T-helper 1 cell (primary cell): ENCODE measurements around the gene MTHFS.
A peak's percentile ranks its signal among the peaks of the same experiment; 100 is the strongest.

ENCODE experiments used
- DNase-seq, 5 donors: peaks; one replicate each; pipeline ENCODE4 v3.0.0-alpha.2; 2012 to 2020

MTHFS gene

DNA sequence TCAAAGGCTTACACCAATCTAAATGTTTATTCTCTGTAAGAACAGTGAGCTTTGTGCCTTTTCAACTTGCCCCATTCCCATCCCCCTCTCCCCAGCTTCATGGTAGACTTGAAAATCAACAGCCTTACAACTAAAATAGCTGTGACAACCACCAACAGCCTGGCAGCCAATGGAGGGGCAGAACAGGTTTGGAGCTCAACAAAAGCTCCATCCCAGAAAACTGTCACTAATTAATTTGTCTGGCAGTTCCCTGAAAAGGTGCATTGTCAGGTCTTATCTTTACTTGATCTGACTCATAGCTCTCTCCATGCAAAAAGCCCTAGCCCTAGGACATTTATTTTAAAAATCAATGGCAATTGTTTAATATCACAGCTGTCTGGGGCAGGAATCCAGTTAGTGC is 22.6 kb downstream of the MTHFS start:
- DNase-seq, result no peak

DNA sequence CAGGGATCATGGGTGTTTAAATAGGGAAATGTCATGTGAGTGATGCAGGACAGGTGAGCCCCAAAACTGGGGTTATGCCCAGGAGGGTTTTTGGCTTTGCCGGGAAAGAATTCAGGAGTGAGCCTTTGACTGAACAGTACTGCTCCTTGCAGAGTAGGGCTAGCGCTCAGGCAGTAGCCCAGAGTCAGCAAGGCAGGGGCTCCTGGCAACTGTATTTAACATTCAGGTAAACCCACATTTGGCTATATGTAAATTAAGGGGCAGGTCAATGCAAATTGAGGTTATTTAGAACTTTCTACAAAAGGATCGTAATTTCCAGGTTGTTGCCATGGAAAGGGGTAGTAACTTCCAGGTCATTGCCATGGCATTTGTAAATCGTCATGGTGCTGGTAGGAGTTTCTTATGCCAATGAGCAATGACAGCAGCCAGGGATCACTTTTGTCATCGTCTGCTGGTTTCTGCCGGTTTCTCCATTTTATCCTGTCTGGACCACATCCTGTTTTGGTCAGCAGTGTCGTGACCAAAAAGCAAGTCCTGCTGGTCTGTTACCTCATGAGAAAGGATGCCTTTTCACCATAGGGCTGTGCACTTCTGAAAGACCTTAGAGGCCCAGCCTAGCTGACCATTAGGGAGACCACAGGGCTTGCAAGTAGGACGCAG is 24.3 kb downstream of the MTHFS start:
- DNase-seq, result peak in 4 of 5 donors; percentile 13 to 47 (median 45)

DNA sequence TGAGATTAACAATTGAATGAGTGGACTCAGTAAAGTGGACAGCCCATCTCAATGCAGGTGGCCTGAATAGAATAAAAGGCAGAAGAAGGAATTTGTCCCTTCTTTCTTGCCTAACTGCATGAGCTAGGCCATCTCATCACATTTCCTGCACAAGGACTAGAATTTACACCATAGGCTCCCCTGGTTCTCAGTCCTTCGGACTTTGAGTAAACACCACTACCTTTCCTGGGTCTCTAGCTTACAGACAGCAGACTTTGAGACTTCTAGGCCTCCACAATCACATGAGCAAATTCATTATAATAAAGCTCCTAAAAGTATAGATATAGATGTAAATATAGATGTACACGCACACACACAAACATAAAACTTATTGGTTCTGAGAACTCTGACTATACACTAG is 28.3 kb downstream of the MTHFS start:
- no peak for DNase-seq

DNA sequence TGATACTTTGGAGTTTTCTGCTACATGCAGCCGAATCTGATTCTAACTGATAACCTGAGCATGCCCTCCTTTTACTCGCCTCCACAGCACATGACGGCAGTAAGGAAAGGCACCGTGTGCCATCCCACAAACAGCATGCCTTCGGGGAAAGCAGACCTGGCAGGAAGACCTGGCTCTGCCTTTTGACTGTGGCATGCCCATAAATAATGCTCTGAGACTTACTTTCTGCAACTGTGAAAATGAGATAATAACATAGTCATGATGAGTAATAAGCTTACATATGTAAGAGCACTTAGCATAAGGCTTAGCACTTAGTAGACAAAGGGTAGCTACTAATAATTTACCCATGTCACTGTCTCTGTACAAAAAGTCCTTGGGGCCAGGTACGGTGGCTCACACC is 32.9 kb downstream of the MTHFS start:
- no peak for DNase-seq

DNA sequence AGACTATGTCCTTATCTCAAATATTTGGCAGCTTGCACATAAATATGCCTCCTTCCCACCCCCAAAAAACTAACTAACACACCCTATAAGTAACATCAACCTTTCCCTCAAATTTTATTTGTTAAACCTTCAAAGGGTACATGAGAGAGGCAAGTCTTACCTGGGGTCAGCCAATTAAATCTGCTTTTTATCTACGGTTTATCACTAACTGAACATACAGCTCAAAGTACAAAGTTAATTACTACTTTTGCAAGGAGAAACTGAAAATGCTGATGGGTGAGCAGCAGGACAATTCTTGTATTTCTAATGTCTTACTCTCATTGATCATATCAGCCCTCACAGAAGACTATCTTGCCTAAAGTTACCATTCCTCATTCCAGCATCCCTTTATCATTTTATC is 34.6 kb downstream of the MTHFS start:
- no peak for DNase-seq

DNA sequence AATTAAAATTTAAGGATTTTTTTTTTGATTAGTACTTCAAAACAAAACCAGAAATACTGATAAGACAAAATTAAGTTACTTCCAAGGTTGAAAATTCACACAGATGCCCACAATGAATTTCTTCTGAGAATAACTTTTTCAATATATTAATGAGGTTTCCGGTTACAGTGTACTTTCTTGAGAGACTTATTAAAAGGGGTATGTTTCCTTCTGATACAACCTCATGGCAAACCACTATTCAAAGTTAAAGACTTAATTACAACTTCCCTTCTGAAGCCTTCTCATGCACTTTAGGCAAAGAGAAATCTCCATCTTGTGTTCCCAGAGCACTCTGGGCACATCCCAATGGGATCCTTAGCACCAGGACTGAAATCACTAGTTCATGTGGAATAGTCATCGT is 36.2 kb downstream of the MTHFS start:
- DNase-seq, result no peak

DNA sequence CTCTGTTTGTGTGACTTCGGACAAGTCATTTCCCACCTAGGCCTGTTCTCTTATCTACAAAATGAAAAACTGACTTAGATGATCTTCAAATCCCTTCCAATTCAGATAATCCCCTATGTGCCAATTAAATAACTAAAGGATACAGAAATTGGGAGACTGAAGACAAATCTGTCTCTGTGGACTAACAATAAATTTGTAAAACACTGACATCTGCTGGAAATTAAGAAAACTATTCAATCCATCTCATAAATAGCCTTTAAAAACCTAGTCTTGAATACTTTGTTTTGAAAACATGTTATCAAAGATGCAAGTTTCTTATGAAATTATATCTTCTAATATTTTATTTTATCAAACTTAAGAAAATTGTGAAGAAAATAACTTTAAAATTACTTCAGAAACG is 38.3 kb downstream of the MTHFS start:
- DNase-seq, result no peak

DNA sequence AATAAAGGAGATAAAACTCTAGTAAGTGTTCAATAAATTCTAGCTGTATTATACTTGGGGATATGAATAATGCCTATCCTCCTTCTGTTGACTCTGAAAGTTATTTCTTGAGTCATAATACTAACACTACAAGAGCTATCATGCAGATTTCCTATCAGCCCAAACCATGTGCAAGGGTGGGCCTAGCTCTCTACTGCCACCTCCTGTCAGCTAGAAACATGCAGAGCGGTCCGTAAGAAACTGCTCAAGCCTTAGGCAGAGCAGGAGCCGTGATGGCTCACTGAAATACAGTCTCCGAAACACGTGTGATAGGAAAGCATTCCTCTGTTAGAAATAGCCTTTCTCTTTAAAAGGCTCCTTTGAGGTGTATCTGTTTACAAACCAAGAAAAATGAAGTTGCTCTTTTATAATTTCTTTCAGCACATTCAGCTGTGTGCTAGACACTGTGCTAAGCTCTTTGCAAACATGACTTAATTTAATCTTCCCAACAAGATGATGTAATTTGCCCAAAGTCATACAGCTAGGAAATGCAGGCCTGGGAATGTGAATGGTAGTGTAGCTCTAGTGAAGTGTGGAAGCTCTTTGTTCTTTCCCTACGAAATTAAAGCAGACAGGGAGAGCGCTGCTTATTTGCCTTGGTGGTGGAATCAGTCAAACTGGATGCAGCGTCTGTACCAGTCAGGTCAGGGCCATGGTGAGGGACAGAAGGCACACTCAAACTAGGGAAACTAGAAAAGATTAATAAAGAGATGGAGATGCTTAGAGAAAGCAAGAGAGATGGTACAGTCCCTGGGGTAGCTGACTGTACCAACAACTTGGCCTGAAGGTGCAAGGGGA is 43.1 kb downstream of the MTHFS start:
- DNase-seq, result peak in 4 of 5 donors; percentile 24 to 68 (median 33)

DNA sequence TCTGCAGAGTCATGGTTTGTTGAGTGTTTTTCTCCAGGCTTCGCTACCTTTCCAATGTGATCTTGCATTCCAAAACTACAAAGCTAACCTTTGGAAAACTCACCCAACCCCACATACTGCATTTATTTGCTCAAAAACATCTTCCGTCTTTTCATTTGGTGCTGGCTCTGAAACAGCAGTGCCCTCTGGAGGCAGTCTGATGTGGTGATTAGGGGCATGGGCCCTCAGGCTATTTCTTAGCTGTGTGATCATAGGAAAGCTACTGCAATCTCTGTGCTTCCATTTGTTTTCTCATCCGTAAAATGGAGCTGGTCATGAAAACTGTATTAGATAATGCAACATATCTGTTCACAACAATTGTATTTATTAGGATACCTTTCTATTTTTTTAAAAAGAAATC is 47.0 kb downstream of the MTHFS start:
- DNase-seq, result no peak

DNA sequence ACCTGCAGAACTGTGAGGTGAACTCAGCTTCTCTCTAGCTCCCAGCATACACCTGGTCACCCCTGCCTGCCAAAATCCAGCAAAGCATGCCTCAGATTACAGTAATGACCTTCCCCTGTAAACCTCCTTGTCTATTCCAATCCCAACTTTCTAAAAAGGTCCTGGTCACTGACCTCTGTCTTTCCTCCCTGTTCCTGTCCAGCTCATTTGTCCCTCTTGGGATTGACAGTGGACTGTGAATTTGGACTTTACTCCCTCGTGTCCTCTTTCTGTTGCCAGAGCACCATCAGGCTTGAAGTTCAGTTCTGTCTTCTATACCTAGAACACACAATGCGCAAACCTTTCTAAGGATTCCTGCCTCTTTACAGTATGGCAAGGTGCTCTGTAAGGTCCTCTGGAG is 50.3 kb downstream of the MTHFS start:
- no peak for DNase-seq

DNA sequence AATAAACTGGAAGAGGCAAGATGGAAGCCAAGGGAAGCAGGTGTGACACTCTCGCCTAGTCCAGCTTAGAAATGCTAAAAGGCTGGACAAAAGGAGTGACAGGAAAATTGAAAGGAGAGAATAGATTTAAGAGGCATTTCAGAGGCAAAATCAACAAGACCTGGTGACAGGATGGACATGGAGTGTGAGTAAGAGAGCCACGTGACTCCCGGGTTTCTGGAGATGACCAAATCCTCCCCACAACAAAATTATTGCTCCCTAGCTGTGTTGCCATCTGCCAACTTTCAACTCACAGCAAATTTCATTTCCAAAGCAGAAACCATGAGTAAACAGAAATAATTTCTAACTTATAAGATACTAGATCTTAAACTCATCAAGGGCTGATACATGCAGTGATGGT is 52.6 kb downstream of the MTHFS start:
- no peak for DNase-seq

DNA sequence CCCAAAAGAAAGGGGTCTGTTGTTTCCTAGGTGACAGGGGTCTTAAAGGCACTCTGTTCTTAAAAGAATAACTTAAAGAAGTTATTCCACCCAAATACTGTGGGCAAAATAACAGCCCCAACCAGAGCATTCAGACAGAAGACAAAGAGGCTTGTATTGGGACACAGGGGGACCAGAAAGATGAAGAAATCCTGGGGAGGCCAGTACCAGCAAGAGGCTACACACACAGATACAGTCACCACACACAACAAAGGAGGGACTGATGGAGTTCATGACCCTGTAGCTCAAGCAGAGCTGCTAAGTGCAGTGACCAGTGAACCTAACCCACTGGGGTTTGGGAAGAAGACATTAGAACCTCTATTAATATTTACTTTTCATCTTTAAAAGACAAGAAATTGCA is 59.0 kb downstream of the MTHFS start:
- no peak for DNase-seq

DNA sequence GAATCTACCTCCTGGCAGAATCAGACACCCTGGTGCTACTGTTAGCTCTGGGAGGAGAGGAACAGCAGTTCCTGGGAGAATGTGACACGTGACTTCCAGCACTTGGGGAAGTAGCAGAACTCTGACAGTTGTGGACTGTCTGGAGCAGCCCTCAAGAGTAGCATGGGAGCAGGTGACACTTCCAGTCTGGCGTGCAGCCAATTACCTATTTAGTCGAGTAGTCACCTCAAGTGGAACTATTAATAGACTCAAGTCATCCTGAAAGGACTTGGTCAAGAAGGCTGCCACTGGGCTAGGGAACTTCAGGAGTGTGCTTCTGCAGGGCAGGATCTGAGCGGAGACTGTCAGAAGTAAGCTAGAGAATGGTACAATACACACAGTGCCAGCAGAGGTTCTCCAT is 62.3 kb downstream of the MTHFS start:
- no peak for DNase-seq

DNA sequence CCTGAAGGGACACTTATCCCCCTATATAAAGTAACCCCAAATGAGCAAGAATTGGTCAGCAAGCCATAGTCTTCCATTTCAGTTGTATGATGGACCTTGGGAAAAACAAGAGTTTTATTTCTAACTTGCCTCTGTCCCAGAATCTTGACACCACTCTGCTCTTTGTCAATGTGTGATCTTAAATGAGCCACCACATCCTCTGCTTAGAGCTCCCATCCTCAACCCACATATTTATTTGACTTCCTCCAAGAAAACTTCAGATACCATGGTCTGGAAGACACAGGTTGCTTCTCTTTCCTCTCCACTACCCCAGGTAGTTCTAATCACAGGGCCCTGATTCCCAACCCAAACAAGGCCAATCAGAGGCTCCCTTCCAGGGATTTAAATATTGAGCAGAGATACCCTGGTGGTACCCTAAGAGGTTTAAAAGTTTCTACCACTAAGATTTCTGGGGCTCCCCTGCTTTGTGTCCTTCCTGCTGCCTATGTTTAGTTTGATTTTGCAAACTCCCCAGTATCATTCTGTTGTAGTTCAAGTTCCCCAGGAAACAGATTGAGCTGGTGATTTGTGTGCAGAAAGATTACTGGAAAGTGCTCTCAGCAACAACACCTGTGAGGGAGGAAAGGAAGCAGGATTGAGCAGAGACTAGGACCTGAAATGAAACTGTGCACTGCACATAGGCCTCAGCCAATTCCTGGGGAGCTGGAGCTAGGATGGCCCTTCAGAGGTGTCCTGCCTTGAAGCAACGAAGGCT is 64.3 kb downstream of the MTHFS start:
- DNase-seq, result no peak

DNA sequence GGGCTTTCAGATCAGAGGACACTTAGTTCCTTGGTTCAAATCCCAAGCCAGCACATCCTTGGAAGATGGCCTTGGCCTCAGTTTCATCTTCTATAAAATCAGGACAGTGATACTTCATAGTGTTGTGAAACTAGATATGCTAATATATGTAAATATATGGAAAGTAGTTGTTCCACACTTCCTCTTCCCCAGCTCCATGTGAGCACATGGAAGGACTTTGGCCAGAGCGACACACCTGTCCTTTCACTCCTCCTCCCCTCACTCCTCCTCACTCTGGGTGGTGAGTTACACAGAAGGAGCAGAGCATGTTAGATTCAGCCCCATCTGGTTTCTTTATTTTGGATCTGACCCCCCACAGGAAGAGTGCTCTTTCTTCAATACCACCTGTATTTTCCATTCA is 65.2 kb downstream of the MTHFS start:
- no peak for DNase-seq

DNA sequence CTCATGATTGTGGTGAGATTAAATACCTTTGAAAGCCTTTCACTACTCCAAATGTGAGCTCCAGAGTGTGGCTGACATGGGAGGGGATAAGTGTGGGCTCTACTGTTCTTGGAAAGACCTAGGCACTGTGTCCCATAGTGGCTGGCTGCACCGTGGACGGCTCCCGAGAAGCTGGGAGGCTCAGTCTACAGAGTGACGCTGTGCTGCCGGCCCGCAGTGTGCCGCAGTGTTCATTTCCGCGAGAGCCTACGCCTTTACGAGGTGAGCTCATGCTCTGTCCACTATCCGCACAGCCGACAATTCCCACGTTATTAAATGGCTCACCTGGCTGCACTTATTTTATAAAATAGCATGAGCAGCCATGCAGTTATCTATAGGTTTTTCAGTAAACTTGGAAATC is 66.9 kb downstream of the MTHFS start:
- no peak for DNase-seq

DNA sequence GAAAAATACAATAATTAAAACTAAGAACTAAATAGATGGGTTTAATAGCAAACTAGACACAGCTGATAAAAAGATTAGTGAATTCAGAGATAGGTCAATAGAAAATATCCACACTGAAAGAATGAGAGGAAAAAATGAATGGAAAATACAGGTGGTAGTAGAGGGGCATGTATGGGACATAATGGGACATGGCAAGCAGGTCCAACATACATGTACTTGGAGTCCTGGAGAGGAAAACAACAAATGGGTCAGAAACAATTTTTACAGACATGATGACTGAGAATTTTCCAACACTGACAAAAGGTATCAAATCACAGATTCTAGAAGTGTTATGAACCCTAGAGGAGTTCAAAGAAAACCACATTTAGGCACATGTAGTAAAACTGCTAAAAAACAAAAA is 68.4 kb downstream of the MTHFS start:
- DNase-seq, result no peak

DNA sequence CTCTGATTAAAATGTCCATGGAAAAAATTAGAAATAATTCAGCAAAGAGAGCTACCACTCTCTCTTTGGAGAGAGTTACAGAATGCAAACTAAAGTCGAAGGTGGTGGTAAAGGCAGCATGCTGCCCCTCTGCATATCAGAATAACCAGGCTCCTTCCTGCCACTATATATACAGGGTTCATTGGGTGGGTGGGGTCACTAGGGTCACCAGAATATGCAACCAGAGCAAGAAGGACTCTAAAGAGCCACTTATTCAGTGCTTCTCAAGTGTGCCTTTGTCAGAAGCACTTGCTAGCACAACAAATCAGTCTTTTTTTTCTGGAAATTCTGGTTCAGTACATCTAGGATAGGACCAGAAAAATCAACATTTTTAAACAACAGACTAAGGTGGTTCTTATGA is 70.0 kb downstream of the MTHFS start:
- DNase-seq, result no peak

DNA sequence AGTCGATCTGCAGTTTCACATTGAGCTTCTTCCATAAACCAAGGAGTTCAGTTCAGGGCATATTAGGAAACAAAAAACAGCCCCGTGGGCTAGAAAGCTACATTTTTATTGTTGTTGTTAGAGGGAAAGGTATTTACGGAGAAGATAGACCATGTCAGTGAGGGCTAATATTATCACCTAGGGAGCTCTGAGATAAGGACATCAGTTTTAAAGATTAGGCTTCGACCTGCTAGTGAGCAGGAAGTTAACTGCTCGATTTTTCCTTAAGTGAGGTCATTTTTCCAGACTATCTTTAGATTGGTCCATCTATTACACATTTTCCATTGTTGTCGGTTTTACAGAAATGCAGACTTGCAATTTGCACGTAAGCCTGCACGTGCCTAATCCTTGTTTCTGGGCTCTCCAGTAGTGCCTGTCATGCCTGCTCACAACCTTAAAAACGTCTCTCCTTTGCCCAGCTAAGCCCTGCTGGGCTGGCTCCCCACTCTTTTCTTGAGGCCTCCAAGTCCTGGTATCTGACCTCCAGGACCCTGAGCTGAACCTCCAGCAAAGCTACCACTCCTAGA is 72.6 kb downstream of the MTHFS start:
- no peak for DNase-seq

DNA sequence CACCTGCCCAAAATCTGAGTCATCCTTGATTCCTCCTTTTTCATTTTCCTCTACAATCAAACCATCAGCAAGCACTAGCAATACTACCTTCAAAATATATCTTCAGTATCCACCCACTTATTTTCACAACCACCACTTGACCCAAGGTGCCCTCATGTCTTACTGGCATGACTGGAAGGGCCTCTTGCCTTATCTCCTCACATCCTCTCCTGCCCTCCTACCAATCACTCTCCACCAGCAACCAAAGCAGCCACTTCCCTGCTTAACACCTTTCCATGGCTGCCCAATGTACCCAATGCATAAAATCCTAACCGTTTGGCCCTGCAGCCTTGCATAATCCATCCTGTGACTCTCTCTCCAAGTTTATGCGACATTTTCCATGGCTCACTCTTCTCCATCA is 76.0 kb downstream of the MTHFS start:
- DNase-seq, result no peak

DNA sequence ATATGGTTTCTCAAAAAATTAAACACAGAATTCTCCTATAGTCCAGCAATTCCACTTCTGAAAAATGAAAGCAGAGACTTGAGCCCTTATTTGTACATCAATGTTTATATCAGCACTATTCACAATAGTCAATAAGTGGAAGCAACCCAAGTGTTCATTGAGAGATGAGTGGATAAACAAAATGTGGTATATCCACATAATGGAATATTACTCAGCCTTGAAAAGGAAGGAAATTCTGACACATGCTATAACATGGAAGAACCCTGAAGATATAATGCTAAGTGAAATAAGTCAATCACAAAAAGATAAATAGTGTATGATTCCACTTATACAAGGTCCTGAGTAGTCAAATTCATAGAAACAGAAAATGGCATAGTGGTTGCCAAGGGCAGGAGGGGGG is 76.6 kb downstream of the MTHFS start:
- no peak for DNase-seq

DNA sequence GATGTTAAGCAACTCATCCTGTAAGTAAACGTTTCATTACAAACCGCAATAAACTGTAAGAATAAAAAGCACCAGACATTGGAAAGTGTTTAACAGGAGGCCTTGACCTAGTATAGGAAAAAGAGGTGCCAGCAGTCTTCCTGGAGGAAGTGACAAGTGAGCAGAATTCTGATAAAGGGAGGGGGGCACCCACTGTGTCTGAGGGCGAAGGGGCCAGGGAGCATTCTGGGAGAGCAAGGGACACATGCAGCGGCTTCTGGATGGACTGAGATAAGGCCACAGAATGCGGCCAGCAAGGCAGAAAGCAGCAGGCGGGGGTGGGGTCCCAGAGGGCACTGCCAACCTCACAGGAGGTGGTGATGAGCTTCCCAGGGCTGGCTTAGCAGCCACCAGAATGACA is 80.2 kb downstream of the MTHFS start:
- DNase-seq, result no peak

DNA sequence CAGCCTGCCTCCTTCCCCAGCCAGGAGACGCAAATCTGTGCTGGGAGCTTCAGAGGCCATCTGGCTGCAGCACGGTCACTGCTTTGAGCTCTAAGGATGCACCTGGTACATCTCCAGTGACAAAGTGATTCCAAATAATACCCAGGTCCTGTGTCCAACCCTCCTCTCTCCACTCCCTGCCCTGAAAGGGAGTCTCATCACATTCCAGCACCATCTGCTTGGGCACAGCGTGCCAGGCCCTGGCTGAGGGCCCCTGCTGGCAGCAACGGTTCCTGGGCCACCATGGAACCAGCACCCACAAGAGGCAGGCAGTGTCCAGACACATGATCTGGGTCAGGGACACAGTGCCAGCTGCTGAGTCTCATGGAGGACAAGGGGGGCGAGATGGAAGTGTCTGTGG is 81.3 kb downstream of the MTHFS start:
- no peak for DNase-seq

DNA sequence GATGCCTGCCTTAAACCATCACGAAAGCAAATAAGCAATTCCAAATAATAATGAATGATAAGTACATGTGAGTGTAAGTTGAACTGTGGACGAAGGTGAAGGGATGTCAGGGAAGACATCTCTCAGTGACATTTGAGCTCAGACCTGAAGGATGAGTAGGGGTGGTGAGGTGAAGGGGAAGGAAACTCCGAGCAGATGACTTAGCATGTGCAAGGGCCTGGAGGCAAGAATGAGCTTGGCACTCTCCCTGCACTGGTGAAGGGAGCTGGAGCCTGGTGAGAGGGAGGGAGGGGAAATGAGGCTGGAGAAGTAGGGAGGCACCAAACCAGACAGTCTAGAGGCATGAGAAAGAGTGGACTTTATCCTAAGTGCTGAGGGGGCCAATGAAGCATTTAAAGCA is 84.3 kb downstream of the MTHFS start:
- no peak for DNase-seq
